Body of pancreas (tissue), 4 donors: ENCODE results near the gene QSOX1.

Experiments
- POLR2A ChIP-seq, 3 donors: fragments of 450-650 bp; IDR thresholded peaks; one replicate each; pipeline ENCODE4 v1.6.1; 2016; ENCODE audit warnings: antibody characterized with exemption in 3 of 3, mild to moderate bottlenecking in 2 of 3
- TF ChIP-seq, protein P1 (sequence below), 7 experiments: fragments of 450-650 bp in 4 of 7; fragments of 200-600 bp in 3 of 7; sonication (generic) in 3 of 7; IDR thresholded peaks; one replicate each; pipeline ENCODE4 v1.5.1; 2016 to 2019; ENCODE audit warnings: antibody characterized with exemption in 7 of 7

- TF ChIP-seq, protein P1, sequence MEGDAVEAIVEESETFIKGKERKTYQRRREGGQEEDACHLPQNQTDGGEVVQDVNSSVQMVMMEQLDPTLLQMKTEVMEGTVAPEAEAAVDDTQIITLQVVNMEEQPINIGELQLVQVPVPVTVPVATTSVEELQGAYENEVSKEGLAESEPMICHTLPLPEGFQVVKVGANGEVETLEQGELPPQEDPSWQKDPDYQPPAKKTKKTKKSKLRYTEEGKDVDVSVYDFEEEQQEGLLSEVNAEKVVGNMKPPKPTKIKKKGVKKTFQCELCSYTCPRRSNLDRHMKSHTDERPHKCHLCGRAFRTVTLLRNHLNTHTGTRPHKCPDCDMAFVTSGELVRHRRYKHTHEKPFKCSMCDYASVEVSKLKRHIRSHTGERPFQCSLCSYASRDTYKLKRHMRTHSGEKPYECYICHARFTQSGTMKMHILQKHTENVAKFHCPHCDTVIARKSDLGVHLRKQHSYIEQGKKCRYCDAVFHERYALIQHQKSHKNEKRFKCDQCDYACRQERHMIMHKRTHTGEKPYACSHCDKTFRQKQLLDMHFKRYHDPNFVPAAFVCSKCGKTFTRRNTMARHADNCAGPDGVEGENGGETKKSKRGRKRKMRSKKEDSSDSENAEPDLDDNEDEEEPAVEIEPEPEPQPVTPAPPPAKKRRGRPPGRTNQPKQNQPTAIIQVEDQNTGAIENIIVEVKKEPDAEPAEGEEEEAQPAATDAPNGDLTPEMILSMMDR (IDR thresholded peaks at IDR 0.05): no peak
- no peak for TF ChIP-seq POLR2A (IDR thresholded peaks at IDR 0.05)
These were observed 94.3 kb downstream of the QSOX1 start for GRCh38 chr1:180248731-180249681.
